Measurements from ENCODE around the gene AJUBA.
A peak's percentile ranks its signal among the peaks of the same experiment; 100 is the strongest.

AJUBA gene

DNA sequence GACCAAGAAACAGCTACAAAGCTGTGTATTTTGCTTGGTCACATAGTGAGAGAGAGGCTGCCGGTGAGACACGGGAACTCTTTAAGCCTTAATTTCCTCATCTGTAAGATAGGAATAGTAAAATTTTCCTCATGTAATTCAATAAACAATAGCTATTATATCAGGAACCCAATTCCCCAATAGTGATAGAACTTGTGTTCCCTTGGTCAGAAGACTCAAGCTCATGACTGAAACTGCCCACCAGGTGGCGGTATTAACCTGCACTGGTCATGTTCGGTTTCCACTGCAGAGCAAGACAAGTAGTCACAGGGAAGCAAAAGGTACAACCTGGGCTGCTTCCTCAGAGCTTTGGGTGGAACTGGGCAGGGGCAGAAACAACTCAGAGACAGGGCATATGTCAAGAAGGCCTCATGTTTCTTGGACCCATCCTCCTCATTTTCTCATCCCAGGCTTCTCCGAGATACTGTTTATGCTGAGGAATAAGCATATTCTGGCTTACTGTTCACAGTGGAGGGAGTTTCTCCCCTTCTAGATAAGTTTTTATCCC lies 4.2 kb upstream of the AJUBA start:
- peak; percentile 85 for TF ChIP-seq CTCF (IDR thresholded peaks at IDR 0.05; ENCODE audit: low read depth, low read length)
- H3K4me3 ChIP-seq (ENCODE audit: low read depth, low read length): no peak overlapping the region

- H3K4me3 ChIP-seq (ENCODE audit: low read depth, low read length): no peak overlapping the region
- TF ChIP-seq CTCF (IDR thresholded peaks at IDR 0.05; ENCODE audit: low read depth, low read length): no peak
Observed at GRCh38 chr14:22985894-22986507, 3.6 kb upstream of the AJUBA start.

DNA sequence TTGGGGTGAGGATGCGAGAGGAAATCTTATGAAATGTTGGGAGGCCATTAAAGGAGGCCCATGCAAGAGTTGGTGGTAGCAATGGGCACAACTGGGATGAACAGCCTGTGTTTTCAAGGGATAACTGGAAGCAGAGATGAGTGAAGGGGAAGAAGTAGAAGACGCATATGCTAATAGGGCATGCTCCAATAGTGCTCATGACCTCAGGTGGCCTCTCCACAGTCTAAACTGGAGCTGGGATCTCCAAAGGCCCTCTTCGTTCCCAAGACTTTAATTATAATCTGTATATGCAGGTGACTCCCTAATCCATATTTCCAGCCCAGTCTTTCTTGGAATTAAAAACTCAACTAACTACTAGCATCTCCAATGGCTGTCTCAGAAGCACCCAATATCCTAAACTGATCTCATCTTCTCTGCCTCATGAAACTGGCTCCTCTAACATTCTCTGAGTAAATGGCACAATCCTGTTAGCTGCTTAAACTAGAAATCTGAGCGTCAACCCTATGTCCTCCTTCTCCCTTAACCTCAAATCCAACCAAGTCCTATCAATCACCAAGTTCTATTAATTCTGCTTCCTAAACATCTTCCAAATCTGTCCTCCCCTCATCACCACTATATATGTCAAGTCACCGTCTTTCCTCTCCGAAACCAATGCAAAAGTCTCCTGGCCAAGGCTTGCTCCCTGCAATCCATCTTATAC lies 2.8 kb upstream of the AJUBA start:
- H3K4me3 ChIP-seq (ENCODE audit: low read depth, low read length): no peak overlapping the region
- TF ChIP-seq CTCF (IDR thresholded peaks at IDR 0.05; ENCODE audit: low read depth, low read length): no peak

DNA sequence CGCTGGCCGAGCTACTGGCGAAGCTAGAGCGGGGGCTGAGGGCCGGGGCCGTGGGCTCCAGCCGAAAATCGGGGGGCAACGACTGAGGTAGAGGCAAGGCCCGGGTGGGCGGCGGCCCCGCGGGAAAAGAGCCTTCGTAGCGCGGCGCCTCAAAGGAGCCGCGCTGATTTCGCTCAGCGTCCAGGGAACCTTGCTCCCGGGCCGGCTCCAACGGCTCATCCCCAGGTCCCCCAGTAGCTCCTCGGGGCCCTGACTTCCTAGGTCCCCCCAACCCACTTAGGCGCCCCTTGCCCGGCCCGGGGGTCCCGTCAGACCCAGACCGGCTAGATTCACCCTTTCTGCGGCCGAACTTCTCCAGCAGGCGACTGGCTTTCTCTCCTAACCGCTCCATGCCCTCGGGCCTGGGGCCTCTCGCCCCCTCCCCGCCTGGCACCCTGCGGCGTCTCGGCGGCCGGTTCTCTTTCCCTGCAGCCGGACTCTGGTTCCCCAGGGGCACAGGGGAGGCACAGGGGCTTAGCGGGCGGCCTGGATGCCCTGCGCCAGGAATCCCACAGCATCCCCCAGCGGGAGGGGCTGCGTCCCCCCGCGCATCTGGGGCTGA lies 375 bp downstream of the AJUBA start:
- no peak for TF ChIP-seq CTCF (IDR thresholded peaks at IDR 0.05; ENCODE audit: low read depth, low read length)
- H3K4me3 ChIP-seq (ENCODE audit: low read depth, low read length): peak overlapping the region; percentile 91

DNA sequence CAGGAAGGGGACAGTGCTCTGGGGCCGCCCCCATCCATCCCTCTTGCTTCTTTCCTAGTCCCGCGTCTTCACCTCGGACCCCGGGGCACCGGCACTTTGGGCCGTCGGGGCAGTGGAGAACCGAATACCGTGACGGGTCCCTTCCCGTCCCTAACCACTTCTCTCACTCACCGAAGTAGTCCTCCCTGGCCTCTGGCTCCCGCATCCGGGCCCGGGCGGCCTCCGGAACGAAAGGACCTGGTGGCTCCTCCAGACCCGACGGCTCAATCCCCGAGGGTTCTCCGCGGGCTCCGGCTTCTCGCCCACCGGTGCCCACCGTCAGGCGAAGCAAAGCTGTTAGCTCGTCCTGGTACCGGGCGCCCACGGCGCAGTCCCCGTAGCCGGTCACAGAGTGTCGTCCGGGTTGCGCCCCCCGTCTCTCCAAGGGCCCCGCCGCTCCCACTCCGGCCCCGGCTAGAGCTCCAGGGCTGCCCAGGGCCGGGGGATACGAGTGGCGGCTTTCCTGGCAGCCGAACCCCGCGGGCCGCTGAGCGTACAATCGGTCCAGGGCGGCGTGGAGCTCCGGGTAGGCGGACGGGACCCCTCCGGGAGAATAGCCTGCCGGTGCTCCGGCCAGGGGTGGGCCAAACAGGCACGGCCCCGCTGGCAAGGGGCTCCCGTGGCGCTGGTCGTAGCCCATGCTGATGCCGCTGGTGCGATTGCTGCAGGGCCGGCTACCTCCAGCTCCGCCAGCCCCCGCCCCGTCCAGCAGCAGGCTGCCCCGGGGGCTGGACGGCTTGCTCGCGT lies 1.1 kb downstream of the AJUBA start:
- peak overlapping the region; percentile 91 for H3K4me3 ChIP-seq (ENCODE audit: low read depth, low read length)
- no peak for TF ChIP-seq CTCF (IDR thresholded peaks at IDR 0.05; ENCODE audit: low read depth, low read length)

DNA sequence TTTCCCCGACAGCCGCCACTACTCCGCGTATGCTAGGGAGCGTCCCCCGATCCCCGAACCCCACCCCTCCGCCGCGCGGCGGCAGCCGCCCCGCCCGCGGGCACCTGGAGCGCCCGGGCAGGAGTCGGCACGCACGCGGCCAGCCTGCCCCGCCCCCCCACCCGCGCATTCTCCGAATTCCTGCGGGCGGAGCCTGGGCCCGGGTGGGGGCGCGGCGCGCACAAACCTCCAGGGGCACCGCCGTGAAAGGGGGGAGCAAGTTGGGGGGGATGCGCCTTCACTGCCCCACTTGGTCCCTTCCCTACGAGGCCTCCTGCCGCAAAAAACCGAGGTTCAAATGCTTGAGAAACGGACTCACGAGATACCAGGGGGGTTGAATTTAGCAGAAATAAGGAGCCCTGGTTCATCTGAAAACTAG lies 1.7 kb downstream of the AJUBA start:
- H3K4me3 ChIP-seq (ENCODE audit: low read depth, low read length): peak overlapping the region; percentile 91
- TF ChIP-seq CTCF (IDR thresholded peaks at IDR 0.05; ENCODE audit: low read depth, low read length): no peak

Measured in WI38 (cell line).